HEK293T (cell line): ENCODE results near the gene SUV39H1.

ENCODE experiments used
- CTCF ChIA-PET: fragments of 350-600 bp; formaldehyde crosslinking; extraction: SDS; loops from one replicate; lab custom pipeline; 2021; ENCODE audit warnings: antibody characterized with exemption, inconsistent platforms; lab: Yijun Ruan, JAX
- POLR2A ChIA-PET: fragments of 350-600 bp; formaldehyde crosslinking; extraction: SDS; loops from one replicate; lab custom pipeline; 2020; ENCODE audit warnings: antibody characterized with exemption, inconsistent platforms; lab: Yijun Ruan, JAX
- DNase-seq: peaks from one replicate; pipeline ENCODE4 v3.0.0; 2012; ENCODE audit warnings: mixed read lengths; ENCODE audit errors: extremely low spot score
- ARNT ChIP-seq: fragments of 450-650 bp; IDR thresholded peaks from 2 replicates; pipeline ENCODE4 v1.6.1; 2017; ENCODE audit warnings: mild to moderate bottlenecking
- BHLHE40 ChIP-seq: fragments of 450-650 bp; IDR thresholded peaks from 2 replicates; pipeline ENCODE4 v1.6.1; 2016; ENCODE audit warnings: mild to moderate bottlenecking, moderate library complexity, borderline replicate concordance
- CTBP1 ChIP-seq: fragments of 450-650 bp; IDR thresholded peaks from 2 replicates; pipeline ENCODE4 v1.6.1; 2016; ENCODE audit warnings: borderline replicate concordance
- ELF4 ChIP-seq: fragments of 450-650 bp; IDR thresholded peaks from 2 replicates; pipeline ENCODE4 v1.6.1; 2017; ENCODE audit warnings: antibody characterized with exemption
- FOXA1 ChIP-seq: fragments of 450-650 bp; IDR thresholded peaks from 2 replicates; pipeline ENCODE4 v1.6.1; 2016; ENCODE audit warnings: mild to moderate bottlenecking
- FOXK2 ChIP-seq: fragments of 450-650 bp; IDR thresholded peaks from 2 replicates; pipeline ENCODE4 v1.6.1; 2016; ENCODE audit warnings: mild to moderate bottlenecking
- FOXM1 ChIP-seq: fragments of 450-650 bp; IDR thresholded peaks from 2 replicates; pipeline ENCODE4 v1.6.1; 2017; ENCODE audit warnings: mild to moderate bottlenecking, borderline replicate concordance
- HDGF ChIP-seq: fragments of 450-650 bp; IDR thresholded peaks from 2 replicates; pipeline ENCODE4 v1.6.1; 2017; ENCODE audit warnings: antibody characterized with exemption, borderline replicate concordance
- L3MBTL2 ChIP-seq: fragments of 450-650 bp; conservative IDR thresholded peaks from 2 replicates; pipeline ENCODE4 v1.6.1; 2016; ENCODE audit warnings: mild to moderate bottlenecking
- LEF1 ChIP-seq: fragments of 450-650 bp; IDR thresholded peaks from 2 replicates; pipeline ENCODE4 v1.6.1; 2017; ENCODE audit warnings: mild to moderate bottlenecking, borderline replicate concordance
- NFRKB ChIP-seq: fragments of 450-650 bp; IDR thresholded peaks from 2 replicates; pipeline ENCODE4 v1.6.1; 2016; ENCODE audit warnings: mild to moderate bottlenecking, moderate library complexity
- PKNOX1 ChIP-seq: fragments of 450-650 bp; IDR thresholded peaks from 2 replicates; pipeline ENCODE4 v1.6.1; 2016
- SP1 ChIP-seq: fragments of 450-650 bp; IDR thresholded peaks from 2 replicates; pipeline ENCODE4 v1.6.1; 2017
- SUZ12 ChIP-seq: fragments of 450-650 bp; IDR thresholded peaks from 2 replicates; pipeline ENCODE4 v1.6.1; 2016; ENCODE audit warnings: mild to moderate bottlenecking
- TARDBP ChIP-seq: fragments of 450-650 bp; IDR thresholded peaks from 2 replicates; pipeline ENCODE4 v1.6.1; 2016
- ZNF384 ChIP-seq: fragments of 450-650 bp; IDR thresholded peaks from 2 replicates; pipeline ENCODE4 v1.6.1; 2016

SUV39H1 gene

GRCh38 chrX:48702032-48702431 lies 5.5 kb downstream of the SUV39H1 start:
- CTCF ChIA-PET: no interaction called here
- POLR2A ChIA-PET: no interaction called here
- TF ChIP-seq ARNT: no peak
- no peak for TF ChIP-seq LEF1
- TF ChIP-seq FOXK2: no peak
- DNase-seq: no peak

GRCh38 chrX:48702716-48703115 lies 6.2 kb downstream of the SUV39H1 start:
- CTCF ChIA-PET: no interaction called here
- DNase-seq: no peak
- POLR2A ChIA-PET: no interaction called here
- no peak for TF ChIP-seq PKNOX1
- TF ChIP-seq ZNF384: no peak
- no peak for TF ChIP-seq ELF4
- no peak for TF ChIP-seq ARNT
- no peak for TF ChIP-seq L3MBTL2
- no peak for TF ChIP-seq SUZ12
- no peak for TF ChIP-seq SP1
- no peak for TF ChIP-seq FOXK2
- TF ChIP-seq CTBP1: no peak
- TF ChIP-seq LEF1: no peak

- TF ChIP-seq FOXM1 (no peak), FOXA1 (no peak), PKNOX1 (no peak), SP1 (no peak), LEF1 (no peak), CTBP1 (no peak), SUZ12 (no peak), HDGF (no peak), L3MBTL2 (no peak), NFRKB (no peak), FOXK2 (no peak)
- CTCF ChIA-PET: no interaction called here
- POLR2A ChIA-PET: no interaction called here
- DNase-seq: no peak
Observed at GRCh38 chrX:48703228-48703627, 6.7 kb downstream of the SUV39H1 start.

GRCh38 chrX:48703642-48704481 lies 7.3 kb downstream of the SUV39H1 start:
- POLR2A ChIA-PET: no interaction called here

GRCh38 chrX:48705871-48706270 lies 9.3 kb downstream of the SUV39H1 start:
- ChIA-PET POLR2A (no interaction called here), CTCF (no interaction called here)
- TF ChIP-seq TARDBP (no peak), PKNOX1 (no peak), L3MBTL2 (no peak), ZNF384 (no peak), NFRKB (no peak), FOXA1 (no peak), FOXM1 (no peak), ELF4 (no peak), BHLHE40 (no peak)
- DNase-seq: no peak

More at GRCh38 chrX:48703642-48704481, 7.3 kb downstream of the SUV39H1 start:
- CTCF ChIA-PET: no interaction called here
- no peak for DNase-seq
- TF ChIP-seq LEF1 (no peak), L3MBTL2 (no peak), PKNOX1 (no peak), HDGF (no peak), BHLHE40 (no peak), FOXK2 (no peak), TARDBP (no peak), NFRKB (no peak), FOXA1 (no peak), ZNF384 (no peak)

- DNase-seq: no peak
- ChIA-PET POLR2A (no interaction called here), CTCF (no interaction called here)
- TF ChIP-seq BHLHE40: no peak
Observed at GRCh38 chrX:48709522-48710112, 13.1 kb downstream of the SUV39H1 start.
